Measurements from ENCODE around the gene GSTM5.
"Not testable (repeated sequence)": the region's sequence is repeated elsewhere in the genome, so short reads cannot be mapped to it uniquely, and the experiment has no call there.

GSTM5 gene

DNA sequence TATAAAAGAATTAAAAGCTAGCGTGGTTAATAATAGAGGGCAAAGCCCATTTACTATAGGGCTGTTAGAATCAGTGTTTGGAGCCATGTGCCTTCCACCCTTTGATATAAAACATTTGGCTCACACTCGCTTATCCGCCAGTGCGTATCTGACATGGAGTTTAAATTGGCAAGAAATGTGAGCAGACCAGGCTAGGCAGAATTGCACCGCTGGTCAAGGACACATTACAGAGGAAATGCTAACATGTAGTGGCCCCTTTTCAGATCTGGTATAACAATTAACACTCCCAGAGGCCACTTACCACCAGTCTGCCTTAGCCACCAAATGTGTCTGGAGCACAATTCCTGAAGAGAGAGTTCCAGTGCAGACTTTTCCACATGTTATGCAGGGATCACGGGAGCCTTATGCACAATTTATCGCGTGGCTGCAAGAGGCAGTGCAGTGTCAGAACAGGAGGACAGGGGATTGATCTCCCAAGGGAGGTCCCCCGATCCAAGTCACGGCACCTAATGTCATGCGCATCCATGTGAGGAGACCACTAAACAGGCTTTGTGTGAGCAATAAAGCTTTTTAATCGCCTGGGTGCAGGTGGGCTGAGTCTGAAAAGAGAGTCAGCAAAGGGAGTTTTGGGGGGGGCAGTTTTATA is 14.8 kb downstream of the GSTM5 start:
- no peak for DNase-seq (ENCODE audit: low read depth in 4 of 4, low spot score in 1 of 4)

DNA sequence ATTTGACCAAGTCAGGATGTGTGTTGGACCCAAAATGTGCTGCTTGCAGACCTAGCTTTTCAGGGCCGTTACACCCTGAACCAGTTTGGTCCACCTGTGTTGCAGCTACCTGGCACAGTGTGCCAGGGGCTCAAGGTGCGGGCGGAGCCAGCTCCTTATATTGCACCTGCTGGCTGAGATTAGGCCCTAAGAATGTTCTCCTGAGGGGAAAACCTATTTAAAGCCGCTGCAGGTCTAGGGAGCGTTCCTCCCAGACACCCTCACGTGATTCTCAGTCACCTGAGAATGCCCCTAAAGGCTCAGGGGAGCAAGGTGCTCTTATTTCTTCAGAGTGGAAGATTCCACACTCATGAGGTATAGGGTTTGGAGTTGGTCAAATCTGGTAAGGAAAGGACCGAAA is 16.8 kb downstream of the GSTM5 start:
- DNase-seq (ENCODE audit: low read depth in 4 of 4, low spot score in 1 of 4), result no peak

DNA sequence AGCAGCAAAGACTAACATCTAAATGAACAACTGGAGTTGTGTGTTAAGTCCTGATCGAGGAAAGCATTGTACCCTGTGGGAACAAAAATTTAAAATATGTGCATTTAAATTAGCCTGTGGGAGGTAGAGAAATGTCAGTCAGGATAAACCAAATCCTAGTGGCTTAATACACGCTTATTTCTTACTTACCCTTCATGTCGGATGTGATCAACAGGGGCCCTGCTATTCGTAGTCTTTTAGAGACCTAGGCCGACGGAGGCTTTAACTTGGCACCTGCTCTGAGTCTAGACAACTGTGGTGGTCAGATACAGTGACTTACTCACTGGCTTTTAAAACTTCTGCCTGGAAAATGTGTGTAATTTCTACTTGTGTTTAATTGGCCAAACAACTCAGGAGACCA is 18.6 kb downstream of the GSTM5 start:
- DNase-seq (ENCODE audit: low read depth in 4 of 4, low spot score in 1 of 4), result no peak

GRCh38 chr1:109732390-109732881 is 20.4 kb downstream of the GSTM5 start:
- DNase-seq (ENCODE audit: low read depth in 4 of 4, low spot score in 1 of 4), result no peak

DNA sequence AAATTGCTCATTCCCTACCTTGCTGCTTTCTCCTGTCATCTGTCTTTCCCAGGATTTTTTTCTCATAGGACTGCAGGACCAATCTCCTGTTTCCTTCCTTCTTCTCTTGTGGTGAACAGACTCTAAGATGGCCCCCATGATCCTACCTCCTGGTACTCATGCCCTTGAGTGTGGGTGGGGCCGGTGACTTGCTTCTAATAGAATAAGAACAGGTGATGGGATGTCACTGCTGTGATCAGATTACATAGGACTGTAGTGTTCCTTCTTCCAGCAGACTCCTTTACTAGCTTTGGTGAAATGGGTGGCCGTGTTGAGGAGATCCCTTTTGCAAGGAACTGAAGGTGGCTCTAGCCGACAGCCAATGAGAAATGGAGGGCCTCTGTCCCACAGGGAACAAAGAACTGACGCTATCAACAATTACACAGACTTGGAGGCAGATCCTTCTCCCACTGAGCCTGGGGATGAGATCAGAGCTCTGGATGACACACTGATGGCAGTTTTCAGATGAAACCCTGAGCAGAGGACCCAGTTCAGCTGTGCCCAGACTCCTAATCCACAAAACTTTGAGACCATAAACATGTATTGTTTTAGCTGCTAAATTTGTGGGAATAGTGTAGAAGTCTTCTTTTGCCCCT is 21.3 kb downstream of the GSTM5 start:
- DNase-seq (ENCODE audit: low read depth in 4 of 4, low spot score in 1 of 4), result no peak

DNA sequence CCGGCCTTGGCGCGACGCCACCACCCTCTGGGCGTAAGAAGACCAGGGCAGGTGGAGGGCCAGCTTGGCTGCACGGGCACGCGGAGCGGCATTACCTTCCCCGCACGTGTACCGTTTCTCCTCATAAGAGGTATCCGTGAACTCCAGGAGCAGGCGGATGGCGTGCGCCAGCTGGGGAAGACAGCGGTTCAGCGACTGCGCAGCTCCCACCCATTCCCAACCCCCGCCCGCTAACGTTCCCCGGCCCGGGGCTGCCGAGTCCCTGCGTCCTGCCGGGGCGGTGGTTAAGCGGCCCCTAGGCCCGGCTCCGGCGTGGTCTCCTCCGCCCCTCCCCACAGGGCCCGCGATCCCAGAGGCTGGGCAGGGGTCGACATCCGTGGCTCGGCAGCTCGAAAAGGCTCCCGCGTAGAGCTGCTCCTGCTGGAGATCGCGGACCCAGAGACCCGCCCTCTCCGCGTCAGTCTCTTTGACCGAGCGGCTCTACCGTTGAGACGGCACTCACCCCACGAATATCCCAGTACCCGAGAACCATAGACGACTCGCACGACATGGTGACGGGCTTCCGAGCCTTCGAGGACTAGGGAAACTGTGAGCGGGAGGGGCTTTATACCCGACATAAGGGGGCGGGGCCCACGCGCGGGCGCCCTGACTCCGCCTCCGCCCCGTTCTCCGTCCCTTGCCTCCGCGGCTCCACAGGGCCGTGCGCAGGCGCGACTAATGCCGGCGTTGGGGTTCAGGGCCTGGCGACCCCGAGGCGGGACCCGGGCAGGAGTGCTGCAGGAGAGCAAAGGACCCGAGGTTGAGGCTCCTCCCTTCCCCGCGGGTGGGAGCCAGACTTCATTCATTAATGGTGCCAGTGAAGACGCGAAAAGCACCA is 27.9 kb downstream of the GSTM5 start:
- peak; percentile 44 to 81 (median 74) for DNase-seq (ENCODE audit: low read depth in 4 of 4, low spot score in 1 of 4)

- no peak for DNase-seq (ENCODE audit: low read depth in 4 of 4, low spot score in 1 of 4)
Observed at GRCh38 chr1:109740615-109741373, 28.7 kb downstream of the GSTM5 start, which contains the start of gene GSTM3. Gene GSTM3 (minus strand): TSS chr1:109741038. CDS start chr1:109740287, 751 bp downstream.

GRCh38 chr1:109748311-109748710 is 36.3 kb downstream of the GSTM5 start:
- not testable (repeated sequence) for DNase-seq (ENCODE audit: low read depth in 4 of 4, low spot score in 1 of 4)

GRCh38 chr1:109749221-109749620 is 37.2 kb downstream of the GSTM5 start:
- DNase-seq (ENCODE audit: low read depth in 4 of 4, low spot score in 1 of 4), result no peak

DNA sequence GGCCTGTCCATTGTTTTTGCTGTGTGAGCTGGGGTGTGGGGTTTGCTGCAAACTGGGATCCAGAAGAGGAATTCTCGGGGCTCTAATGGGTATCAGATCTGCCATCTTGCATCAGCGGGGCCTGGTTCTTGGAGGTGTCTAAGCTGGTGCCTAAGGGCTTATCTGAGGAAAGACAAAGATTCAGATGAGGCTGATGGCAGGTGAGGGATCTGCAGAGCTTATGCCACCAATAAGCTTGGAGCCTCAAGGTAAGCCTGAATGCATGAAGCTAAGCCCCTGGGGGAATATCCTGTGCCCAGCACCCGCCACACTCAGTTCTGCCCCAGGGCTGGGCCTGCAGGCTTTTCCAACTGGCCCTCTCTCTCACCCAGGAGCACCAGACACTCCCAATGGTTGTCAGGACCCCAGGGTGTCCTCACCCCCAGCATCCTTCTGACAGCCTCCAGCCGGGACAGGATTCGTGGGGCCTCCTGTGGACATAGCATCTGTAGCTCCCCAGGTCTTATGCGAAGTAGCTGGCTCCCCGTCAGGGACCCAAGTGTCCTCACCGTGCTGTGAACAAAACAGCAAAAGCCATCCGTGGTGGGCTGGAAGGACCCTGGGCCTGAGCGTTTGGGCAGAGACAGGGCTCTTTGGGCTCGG is 38.3 kb downstream of the GSTM5 start:
- no peak for DNase-seq (ENCODE audit: low read depth in 4 of 4, low spot score in 1 of 4)

DNA sequence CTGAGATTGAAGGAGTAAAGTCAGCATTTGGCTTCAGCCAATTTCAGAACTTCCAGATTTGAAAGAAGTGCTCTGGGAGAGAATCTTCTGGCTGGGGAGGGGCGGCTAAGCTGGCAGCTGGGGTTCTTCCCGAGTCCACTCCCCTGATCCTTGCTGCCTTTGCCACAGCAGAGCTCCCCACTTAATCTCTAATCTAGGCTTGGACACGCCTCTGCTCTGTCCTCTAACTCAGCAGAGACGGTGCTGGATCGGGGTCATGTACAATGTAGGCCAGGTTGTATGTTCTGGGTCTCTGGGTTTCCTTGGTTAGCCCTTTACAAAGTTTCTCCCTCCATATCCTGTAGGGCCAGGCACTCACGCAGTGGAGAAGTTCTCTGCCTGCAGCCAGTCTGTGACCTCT is 38.9 kb downstream of the GSTM5 start:
- no peak for DNase-seq (ENCODE audit: low read depth in 4 of 4, low spot score in 1 of 4)

DNA sequence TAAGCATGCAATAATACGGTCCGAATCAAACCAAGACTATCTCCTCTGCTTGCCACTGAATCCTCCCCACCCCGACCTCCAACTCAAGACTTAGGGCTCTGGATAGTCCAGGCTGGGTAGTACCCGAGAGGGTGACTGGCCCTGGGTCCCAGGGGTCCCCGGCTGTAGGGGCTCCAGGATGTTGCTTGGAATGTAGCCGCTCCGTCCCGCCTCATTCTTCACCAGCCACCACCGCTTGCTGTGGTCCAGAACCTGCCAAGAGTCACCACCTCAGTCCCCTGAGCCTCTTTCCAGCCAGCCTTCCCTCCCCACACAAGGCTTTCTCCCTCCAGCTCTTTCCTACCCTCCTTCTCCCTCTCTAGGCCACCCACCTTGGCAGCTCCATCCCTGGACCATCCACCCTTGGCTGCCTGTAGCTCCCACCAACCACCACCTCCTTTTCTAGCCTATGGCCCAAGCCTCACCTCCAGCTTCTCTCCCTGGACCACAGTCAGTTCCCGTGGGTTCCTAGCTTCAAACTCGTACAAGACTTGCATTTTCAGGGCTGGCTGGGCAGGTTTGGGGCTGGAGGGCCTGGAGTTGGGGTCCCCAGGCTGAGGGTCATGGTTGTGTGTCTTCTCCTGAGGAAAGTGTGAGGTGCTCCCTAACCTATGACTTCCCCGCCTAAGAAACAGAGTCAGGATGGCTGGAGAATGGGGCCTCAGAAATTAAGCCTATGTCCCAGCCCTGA is 39.6 kb downstream of the GSTM5 start:
- no peak for DNase-seq (ENCODE audit: low read depth in 4 of 4, low spot score in 1 of 4)

GRCh38 chr1:109754738-109755137 is 42.7 kb downstream of the GSTM5 start:
- no peak for DNase-seq (ENCODE audit: low read depth in 4 of 4, low spot score in 1 of 4)

GRCh38 chr1:109756325-109756724 is 44.3 kb downstream of the GSTM5 start:
- DNase-seq (ENCODE audit: low read depth in 4 of 4, low spot score in 1 of 4), result not testable (repeated sequence)

DNA sequence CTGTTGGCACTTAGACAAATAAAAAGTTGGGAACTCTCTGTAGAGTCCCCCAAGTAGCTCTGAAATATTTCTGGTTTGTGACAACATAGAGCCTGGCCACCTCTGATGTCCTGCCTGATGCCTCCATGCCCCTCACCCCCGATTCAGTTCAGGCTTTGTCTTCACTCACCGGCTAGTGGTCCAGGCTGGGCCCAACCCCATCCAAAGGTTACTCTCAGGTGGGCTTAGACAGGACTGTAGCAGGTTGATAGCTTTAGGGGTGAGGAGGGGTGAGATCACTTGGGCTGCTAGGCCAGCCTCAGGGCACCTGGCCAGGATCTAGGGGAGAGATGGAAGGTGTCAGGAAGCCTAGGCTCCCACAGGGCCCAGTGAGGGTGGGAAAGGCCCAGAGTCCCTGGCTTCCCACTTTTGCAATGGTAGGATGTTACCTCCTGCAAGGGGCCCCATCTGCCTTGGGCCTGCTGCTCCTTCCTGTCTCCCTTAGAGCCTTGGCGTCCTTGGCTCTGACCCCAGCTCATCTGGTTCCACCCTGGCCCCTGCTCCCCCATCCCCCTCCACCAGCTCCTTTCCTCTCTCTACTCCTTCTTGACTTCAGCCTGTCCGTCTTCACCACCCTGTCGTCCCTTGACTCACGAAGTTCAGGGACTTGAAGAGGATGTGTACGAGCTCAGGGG is 44.9 kb downstream of the GSTM5 start:
- no peak for DNase-seq (ENCODE audit: low read depth in 4 of 4, low spot score in 1 of 4)

GRCh38 chr1:109757936-109758786 is 46.1 kb downstream of the GSTM5 start:
- DNase-seq (ENCODE audit: low read depth in 4 of 4, low spot score in 1 of 4), result no peak

- no peak for DNase-seq (ENCODE audit: low read depth in 4 of 4, low spot score in 1 of 4)
Observed at GRCh38 chr1:109759513-109760334, 47.7 kb downstream of the GSTM5 start.
